Activated naive CD4-positive, alpha-beta T cell (primary cell): ENCODE measurements around the gene FRMD3.

ENCODE experiments used
- DNase-seq, 4 experiments: peaks; one replicate each; lab custom pipeline; 2025; lab: John Stamatoyannopoulos, UW

FRMD3 gene

GRCh38 chr9:83432877-83433550 lies 105.2 kb downstream of the FRMD3 start:
- DNase-seq, result no peak

GRCh38 chr9:83432104-83432627 lies 106.0 kb downstream of the FRMD3 start:
- DNase-seq, result no peak

- DNase-seq, result no peak
These were observed 106.8 kb downstream of the FRMD3 start for GRCh38 chr9:83431101-83432060.

GRCh38 chr9:83430681-83431080 lies 107.5 kb downstream of the FRMD3 start:
- no peak for DNase-seq

- DNase-seq, result no peak
These were observed 109.0 kb downstream of the FRMD3 start for GRCh38 chr9:83429229-83429628.

GRCh38 chr9:83425240-83425639 lies 113.0 kb downstream of the FRMD3 start:
- DNase-seq, result no peak

GRCh38 chr9:83424831-83425230 lies 113.4 kb downstream of the FRMD3 start:
- no peak for DNase-seq

GRCh38 chr9:83423815-83424707 lies 114.1 kb downstream of the FRMD3 start:
- DNase-seq, result no peak

GRCh38 chr9:83422527-83422926 lies 115.7 kb downstream of the FRMD3 start:
- DNase-seq, result no peak

GRCh38 chr9:83420486-83420885 lies 117.7 kb downstream of the FRMD3 start:
- DNase-seq, result no peak

GRCh38 chr9:83419961-83420360 lies 118.2 kb downstream of the FRMD3 start:
- no peak for DNase-seq

GRCh38 chr9:83418283-83418682 lies 119.9 kb downstream of the FRMD3 start:
- DNase-seq, result no peak

GRCh38 chr9:83413367-83413766 lies 124.8 kb downstream of the FRMD3 start:
- no peak for DNase-seq

GRCh38 chr9:83410701-83411100 lies 127.5 kb downstream of the FRMD3 start:
- no peak for DNase-seq

- DNase-seq, result no peak
These were observed 131.3 kb downstream of the FRMD3 start for GRCh38 chr9:83406921-83407320.

GRCh38 chr9:83405759-83406158 lies 132.4 kb downstream of the FRMD3 start:
- DNase-seq, result no peak

- DNase-seq, result no peak
These were observed 134.5 kb downstream of the FRMD3 start for GRCh38 chr9:83403527-83404238.

GRCh38 chr9:83401328-83401900 lies 136.8 kb downstream of the FRMD3 start:
- DNase-seq, result no peak

- no peak for DNase-seq
These were observed 141.4 kb downstream of the FRMD3 start for GRCh38 chr9:83396813-83397212.

- no peak for DNase-seq
These were observed 141.9 kb downstream of the FRMD3 start for GRCh38 chr9:83396342-83396741.

- no peak for DNase-seq
These were observed 146.0 kb downstream of the FRMD3 start for GRCh38 chr9:83392228-83392627.
